ENCODE results near the gene EPO.

EPO gene

DNA sequence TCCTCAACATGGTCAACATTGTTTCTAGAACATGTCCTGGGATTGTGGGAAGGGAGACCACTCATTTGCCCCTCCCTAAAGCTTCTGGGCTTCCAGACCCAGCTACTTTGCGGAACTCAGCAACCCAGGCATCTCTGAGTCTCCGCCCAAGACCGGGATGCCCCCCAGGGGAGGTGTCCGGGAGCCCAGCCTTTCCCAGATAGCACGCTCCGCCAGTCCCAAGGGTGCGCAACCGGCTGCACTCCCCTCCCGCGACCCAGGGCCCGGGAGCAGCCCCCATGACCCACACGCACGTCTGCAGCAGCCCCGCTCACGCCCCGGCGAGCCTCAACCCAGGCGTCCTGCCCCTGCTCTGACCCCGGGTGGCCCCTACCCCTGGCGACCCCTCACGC lies at the start of gene EPO:
Gene EPO (plus strand): TSS at position 190 of the 392 bp plus-strand sequence. CDS start 513 bp downstream, outside the sequence.
- H2AFZ ChIP-seq (ENCODE audit: low read depth, low read length): no peak within 1 kb of the TSS

DNA sequence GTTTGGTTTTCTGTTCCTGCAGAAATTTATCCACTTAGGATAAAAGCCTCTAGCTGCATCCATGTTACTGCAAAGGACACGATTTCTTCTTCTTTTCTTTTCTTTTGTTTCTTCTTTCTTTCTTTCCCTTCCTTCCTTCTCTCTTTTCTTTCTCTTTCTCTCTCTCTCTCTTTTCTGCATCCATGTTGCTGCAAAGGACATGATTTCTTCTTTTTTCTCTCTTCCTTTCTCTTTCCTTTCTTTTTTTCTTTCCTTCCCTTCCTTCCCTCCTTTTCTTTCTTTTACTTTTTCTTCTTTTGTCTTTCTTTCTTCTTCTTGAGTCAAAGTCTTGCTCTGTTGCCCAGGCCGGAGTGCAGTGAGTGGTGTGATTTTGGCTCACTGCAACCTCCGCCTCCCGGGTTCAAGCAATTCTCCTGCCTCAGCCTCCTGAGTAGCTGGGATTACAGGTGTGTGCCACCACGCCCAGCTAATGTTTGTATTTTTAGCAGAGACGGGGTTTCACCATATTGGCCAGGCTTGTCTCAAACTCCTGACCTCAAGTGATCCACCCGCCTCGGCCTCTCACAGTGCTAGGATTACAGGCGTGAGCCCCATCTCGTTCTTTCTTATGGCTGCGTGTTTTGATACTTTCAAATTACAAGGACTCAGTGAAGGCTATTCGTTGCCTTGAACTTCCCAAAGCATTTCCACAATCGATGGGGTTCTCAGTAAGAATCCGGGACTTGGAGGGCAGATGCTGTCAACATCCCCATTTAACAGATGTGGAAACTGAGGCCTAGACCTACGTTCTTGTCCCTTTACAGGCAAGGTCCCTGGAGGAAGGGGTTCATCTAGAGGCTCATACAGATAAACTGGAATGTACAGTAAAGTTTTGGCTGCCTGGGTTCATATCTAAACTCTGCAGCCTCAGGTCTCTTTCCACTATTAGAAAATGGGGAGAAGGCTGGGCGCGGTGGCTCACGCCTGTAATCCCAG lies 48.6 kb upstream of the EPO start:
- no peaks in the 10 kb centered on the region for H3K27me3 ChIP-seq (ENCODE audit: insufficient read depth, low read length, poor library complexity)
- H2AFZ ChIP-seq (ENCODE audit: low read depth, low read length): no peak overlapping the region
- H3K4me3 ChIP-seq (ENCODE audit: low read depth in 1 of 2, low read length in 2 of 2): no peak overlapping the region
- peaks cover 5% of the 10 kb centered on the region for H3K36me3 ChIP-seq (ENCODE audit: insufficient read depth, low read length)
- TF ChIP-seq, protein P1, sequence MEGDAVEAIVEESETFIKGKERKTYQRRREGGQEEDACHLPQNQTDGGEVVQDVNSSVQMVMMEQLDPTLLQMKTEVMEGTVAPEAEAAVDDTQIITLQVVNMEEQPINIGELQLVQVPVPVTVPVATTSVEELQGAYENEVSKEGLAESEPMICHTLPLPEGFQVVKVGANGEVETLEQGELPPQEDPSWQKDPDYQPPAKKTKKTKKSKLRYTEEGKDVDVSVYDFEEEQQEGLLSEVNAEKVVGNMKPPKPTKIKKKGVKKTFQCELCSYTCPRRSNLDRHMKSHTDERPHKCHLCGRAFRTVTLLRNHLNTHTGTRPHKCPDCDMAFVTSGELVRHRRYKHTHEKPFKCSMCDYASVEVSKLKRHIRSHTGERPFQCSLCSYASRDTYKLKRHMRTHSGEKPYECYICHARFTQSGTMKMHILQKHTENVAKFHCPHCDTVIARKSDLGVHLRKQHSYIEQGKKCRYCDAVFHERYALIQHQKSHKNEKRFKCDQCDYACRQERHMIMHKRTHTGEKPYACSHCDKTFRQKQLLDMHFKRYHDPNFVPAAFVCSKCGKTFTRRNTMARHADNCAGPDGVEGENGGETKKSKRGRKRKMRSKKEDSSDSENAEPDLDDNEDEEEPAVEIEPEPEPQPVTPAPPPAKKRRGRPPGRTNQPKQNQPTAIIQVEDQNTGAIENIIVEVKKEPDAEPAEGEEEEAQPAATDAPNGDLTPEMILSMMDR (IDR thresholded peaks at IDR 0.05; ENCODE audit: borderline replicate concordance, extremely low read depth, low read length, poor library complexity, severe bottlenecking): no peak
- no peak for TF ChIP-seq EZH2 (IDR thresholded peaks at IDR 0.05; ENCODE audit: borderline replicate concordance, low read depth, low read length, severe bottlenecking)
- no peaks in the 10 kb centered on the region for H3K9me3 ChIP-seq (ENCODE audit: insufficient read depth, low read length, severe bottlenecking)
- H3K79me2 ChIP-seq (ENCODE audit: insufficient read depth, low read length): peaks cover 30% of the 10 kb centered on the region
- no peak overlapping the region for H3K27ac ChIP-seq (ENCODE audit: low read length)
- no peak for DNase-seq
- H4K20me1 ChIP-seq (ENCODE audit: insufficient read depth, low read length): peaks cover 21% of the 10 kb centered on the region
- no peak overlapping the region for H3K9ac ChIP-seq (ENCODE audit: low read depth, low read length)
- peaks cover 20% of the 10 kb centered on the region for H3K4me1 ChIP-seq (ENCODE audit: insufficient read depth, low read length)
- no peak for ATAC-seq (ENCODE audit: insufficient read depth, low read depth)
- H3K4me2 ChIP-seq (ENCODE audit: insufficient read depth, low read length): no peak overlapping the region

More for the DNA sequence above, at the start of gene EPO:
- TF ChIP-seq EZH2 (IDR thresholded peaks at IDR 0.05; ENCODE audit: borderline replicate concordance, low read depth, low read length, severe bottlenecking): no peak
- DNase-seq (no peak), ATAC-seq (ENCODE audit: insufficient read depth, low read depth) (no peak)
- H3K27me3 ChIP-seq (ENCODE audit: insufficient read depth, low read length, poor library complexity): peaks cover 24% of the 10 kb centered on the region
- peaks cover 12% of the 10 kb centered on the region for H3K9me3 ChIP-seq (ENCODE audit: insufficient read depth, low read length, severe bottlenecking)
- H3K4me1 ChIP-seq (ENCODE audit: insufficient read depth, low read length): peaks cover 3% of the 10 kb centered on the region
- H3K9ac ChIP-seq (ENCODE audit: low read depth, low read length): no peak within 1 kb of the TSS
- no peaks in the 10 kb centered on the region for H3K79me2 ChIP-seq (ENCODE audit: insufficient read depth, low read length)
- H4K20me1 ChIP-seq (ENCODE audit: insufficient read depth, low read length): no peaks in the 10 kb centered on the region
- no peak within 1 kb of the TSS for H3K4me2 ChIP-seq (ENCODE audit: insufficient read depth, low read length)
- no peaks in the 10 kb centered on the region for H3K36me3 ChIP-seq (ENCODE audit: insufficient read depth, low read length)
- no peak within 1 kb of the TSS for H3K4me3 ChIP-seq (ENCODE audit: low read depth in 1 of 2, low read length in 2 of 2)
- no peak within 1 kb of the TSS for H3K27ac ChIP-seq (ENCODE audit: low read length)

DNA sequence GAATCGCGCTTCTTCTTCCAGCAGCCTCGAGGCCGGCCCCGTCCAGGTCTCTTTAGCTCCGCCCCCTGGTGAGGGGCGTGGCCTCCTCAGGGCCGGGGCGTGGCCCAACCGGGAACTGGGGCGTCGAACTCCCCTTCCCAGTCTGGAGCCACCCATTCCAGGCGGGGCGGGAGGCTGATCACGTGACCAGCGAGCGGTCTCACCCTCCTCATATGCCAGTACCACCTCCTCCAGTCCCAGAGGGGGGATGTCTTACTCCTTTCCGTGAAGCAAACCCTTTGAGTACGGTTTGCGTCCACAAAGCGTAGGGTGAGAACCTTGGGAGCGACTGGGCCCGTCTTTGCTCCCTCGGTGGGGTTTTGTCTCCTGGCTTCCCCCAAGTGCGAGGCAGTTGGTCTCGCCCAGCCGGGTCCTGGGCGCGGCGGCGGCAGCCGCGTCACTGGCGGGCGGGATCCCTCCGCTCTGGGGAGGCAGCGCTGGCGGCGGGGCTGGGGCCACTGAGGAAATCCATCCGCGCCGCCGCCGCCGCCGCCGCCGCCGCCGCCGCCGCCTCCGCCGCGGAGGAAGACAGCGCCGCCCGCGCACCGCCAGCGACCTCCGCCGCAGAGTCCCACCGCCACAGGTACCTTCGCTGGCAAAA lies 46.8 kb upstream of the EPO start, which contains the start of gene GNB2:
Gene GNB2 (plus strand): TSS at position 439 of the 640 bp plus-strand sequence. CDS start 2,526 bp downstream, outside the sequence.
- peak within 1 kb of the TSS; percentile 91 for H3K9ac ChIP-seq (ENCODE audit: low read depth, low read length)
- peak within 1 kb of the TSS; percentile 88 to 98 for H3K4me3 ChIP-seq (ENCODE audit: low read depth in 1 of 2, low read length in 2 of 2)
- peak; percentile 99 for DNase-seq
- peak; percentile 73 for ATAC-seq (ENCODE audit: insufficient read depth, low read depth)
- peak within 1 kb of the TSS; percentile 92 for H3K27ac ChIP-seq (ENCODE audit: low read length)
- TF ChIP-seq EZH2 (IDR thresholded peaks at IDR 0.05; ENCODE audit: borderline replicate concordance, low read depth, low read length, severe bottlenecking): no peak
- TF ChIP-seq, protein P1 (IDR thresholded peaks at IDR 0.05; ENCODE audit: borderline replicate concordance, extremely low read depth, low read length, poor library complexity, severe bottlenecking): no peak
- peaks cover 23% of the 10 kb centered on the region for H3K36me3 ChIP-seq (ENCODE audit: insufficient read depth, low read length)
- peak within 1 kb of the TSS; percentile 84 for H2AFZ ChIP-seq (ENCODE audit: low read depth, low read length)
- peaks cover 39% of the 10 kb centered on the region for H4K20me1 ChIP-seq (ENCODE audit: insufficient read depth, low read length)
- no peaks in the 10 kb centered on the region for H3K9me3 ChIP-seq (ENCODE audit: insufficient read depth, low read length, severe bottlenecking)
- H3K27me3 ChIP-seq (ENCODE audit: insufficient read depth, low read length, poor library complexity): no peaks in the 10 kb centered on the region
- peaks cover 22% of the 10 kb centered on the region for H3K4me1 ChIP-seq (ENCODE audit: insufficient read depth, low read length)
- H3K79me2 ChIP-seq (ENCODE audit: insufficient read depth, low read length): peaks cover 46% of the 10 kb centered on the region
- peak within 1 kb of the TSS; percentile 94 for H3K4me2 ChIP-seq (ENCODE audit: insufficient read depth, low read length)
